NCI-H345 treated with DMSO at 0.1 percent for 48 hours (cell line): ENCODE data around the gene DBP.

Experiments
- DNase-seq: peaks from one replicate; lab custom pipeline; 2025; ENCODE audit not compliant: unreplicated experiment; lab: John Stamatoyannopoulos, UW

DBP gene

DNA sequence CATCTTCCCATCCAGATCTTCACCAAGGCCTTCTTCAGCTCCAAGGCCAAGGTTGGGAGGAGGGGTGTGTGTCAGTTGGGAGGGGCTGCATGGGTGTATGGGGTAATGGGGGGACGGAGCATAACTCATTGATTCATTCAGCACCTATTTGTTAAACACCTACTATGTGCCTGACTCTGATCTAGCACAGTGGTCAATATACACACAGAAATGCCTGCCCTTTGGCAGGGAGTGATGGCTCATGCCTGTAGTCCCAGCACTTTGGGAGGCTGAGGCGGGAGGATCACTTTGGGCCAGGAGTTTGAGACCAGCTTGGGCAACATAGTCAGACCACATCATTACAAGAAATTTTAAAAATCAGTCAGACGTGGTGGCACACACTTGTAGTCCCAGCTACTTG is 49.8 kb downstream of the DBP start:
- no peak for DNase-seq

DNA sequence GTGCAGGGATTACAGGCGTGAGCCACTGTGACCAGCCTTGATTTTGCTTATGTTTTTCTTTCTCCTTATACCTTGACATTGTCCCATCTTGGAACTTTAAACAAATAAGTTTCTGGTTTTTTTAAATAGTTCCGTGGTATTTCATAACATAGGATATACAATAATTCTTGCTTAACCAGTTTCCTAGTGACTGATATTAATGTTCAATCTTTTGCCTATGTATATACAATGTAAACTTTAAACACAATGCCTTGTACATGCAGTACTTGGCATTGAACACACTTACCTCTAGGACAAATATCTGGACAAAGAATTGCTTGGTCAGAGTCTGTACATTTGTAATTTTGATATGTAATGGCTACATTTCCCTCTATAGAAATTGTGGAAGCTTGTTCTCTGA is 55.0 kb downstream of the DBP start:
- DNase-seq, result no peak
